DLD1 (cell line): Measurements from ENCODE around the gene PNPLA5.

Experiments
- in situ Hi-C: cut with HindIII; loops from 2 replicates; pipeline ENCODE4 v1.10.0; 2017; ENCODE audit warnings: low sequenced_read_pairs

Gene PNPLA5

DNA sequence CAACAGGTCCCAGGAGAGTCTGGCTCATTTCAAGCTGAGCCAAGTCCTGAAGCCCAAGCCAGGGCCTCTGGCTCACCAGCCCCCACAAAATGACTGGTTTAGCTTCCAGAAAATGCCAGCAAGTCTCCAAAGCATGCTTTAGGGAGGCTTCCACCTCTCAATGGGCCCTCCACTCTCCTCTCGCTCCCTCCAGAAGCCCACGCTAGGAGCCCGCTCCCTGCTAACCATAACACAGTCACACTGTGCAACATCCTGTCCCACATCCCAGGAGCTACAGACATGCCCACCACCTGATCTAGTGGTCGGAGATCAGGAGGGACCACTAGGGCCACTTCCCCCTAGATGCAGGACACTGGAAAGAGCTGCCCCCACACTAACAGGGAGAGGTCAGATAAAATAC lies 36.4 kb downstream of the PNPLA5 start:
- in situ Hi-C loops: no loop called here

DNA sequence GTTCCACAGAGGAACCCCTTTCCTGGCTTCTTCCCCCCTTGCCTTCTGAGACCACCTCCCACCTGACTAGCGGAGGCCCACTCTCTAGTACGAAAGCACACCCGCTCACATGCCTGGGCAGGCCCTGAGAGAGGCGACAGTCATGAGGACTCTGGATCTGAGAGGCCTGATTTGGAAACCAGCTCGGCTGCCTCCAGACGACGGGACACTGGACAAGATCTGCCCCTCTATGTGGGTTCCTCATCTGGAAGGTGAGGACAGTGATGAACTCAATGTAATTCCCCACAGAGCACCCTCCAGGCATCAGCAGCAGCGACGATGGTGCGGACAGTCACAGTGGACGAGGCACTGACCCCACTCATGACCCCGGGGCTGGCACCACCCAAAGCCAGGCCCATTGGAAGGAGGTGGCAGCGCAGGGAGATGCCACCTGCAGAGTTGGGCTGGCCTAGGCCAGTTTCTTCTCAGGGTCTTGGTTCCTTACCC lies 37.0 kb downstream of the PNPLA5 start:
- in situ Hi-C loops: no loop called here

DNA sequence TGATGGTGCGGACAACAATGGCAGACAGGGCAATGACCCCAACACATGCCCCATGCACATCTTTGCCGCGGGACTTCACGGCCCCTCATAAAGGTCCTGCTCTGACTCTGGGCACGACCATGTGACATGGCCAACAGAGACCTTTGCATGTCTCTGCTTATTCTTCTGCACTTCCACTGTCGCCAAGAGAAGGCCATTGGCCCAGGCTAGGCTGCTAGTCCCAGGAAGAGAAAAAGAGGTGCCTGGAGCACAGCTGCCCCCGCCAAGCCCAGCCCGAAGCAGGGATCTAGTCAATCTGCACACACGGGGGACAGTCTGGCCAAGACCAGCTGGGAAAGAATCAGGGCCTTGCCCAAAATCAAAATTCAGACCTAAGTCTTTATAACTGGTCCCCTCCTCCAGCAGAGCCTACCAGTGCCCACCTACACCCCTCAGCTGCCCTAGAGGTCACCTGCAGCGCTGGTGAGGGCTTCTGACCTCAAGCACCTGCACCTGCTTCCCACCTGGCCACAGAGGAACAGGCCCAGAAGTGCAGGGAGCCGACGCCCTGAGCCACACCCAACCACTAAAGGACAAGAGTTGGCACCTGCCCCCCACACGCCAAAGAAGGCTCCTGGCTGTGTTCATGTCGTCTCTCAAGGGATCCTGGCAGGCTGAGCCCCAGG lies 37.6 kb downstream of the PNPLA5 start:
- in situ Hi-C loops: no loop called here

DNA sequence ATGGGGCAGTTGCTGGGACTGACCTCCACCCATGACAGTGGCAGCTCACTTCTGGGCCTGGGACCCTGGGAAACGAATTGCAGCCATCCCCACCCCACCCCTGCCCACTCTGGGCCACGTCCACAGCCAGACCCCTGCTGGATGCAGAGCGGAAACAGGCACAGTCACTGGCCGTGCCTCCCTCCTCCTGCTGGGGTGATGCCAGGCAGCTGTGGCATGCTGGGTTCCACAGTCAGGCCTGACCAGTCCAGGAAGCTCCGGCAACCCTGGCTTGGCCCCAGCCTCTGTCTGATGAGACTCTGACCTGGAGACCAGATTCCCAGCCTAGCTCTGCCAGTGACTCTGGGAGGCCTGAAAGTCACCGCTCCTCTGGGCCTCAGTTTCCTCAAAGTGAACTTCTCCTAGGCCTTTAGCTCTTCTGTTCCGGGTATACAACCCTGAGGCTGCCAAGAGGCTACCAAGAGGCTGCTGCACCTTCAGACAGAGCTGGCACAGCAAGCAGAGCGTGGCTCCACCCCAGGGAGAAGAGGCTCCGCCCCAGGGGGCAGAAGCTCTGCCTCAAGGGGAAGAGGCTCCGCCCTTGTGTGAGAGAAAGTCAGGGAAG lies 38.4 kb downstream of the PNPLA5 start:
- in situ Hi-C loops: no loop called here

DNA sequence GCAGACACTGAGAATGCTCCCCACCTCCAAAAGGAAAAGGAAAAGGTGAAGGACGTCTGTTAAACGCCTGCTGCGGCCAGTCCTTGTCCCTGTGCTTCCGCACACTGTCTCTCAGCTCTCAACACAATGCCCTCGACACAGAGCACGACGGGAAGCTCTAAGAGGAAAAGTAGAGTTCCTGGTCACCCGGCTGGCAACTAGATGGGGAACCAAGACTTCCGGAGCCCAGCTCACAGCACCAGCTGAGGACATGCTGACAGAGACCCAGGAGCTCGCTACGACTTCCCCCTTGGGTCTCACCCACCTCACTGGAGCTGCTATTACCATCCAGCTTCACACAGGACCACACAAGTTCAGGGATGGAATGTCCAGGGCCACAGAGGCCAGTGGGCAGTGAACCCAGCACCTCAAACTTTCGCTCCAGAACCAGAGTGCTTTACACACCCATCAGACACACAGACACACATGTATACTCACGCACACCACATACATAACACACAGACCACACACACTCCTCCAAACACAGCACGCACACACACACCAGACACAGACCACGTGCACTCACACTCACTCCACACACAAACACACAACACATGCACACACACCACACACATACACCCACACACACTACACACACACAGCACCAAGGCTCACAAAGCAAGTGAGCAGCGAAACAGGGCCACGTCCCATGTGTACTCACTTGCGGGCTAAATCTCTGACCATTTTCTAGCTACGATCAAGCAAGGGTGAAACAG lies 39.1 kb downstream of the PNPLA5 start:
- in situ Hi-C loops: no loop called here

DNA sequence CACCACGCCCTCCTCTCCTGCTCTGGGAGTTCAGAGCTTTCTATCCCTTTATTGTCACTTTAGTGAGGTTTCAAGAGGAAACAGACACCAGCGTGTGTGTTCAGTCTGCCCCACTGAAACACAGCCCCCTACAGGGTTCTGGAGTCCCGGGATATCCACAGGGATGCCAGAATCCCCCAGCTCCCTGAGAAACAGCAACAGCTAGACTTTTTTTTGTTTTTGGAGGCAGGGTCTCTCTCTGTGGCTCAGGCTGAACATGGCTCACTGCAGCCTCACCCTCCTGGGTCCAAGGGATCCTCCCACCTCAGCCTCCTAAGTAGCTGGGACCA lies 39.9 kb downstream of the PNPLA5 start:
- in situ Hi-C loops: no loop called here

DNA sequence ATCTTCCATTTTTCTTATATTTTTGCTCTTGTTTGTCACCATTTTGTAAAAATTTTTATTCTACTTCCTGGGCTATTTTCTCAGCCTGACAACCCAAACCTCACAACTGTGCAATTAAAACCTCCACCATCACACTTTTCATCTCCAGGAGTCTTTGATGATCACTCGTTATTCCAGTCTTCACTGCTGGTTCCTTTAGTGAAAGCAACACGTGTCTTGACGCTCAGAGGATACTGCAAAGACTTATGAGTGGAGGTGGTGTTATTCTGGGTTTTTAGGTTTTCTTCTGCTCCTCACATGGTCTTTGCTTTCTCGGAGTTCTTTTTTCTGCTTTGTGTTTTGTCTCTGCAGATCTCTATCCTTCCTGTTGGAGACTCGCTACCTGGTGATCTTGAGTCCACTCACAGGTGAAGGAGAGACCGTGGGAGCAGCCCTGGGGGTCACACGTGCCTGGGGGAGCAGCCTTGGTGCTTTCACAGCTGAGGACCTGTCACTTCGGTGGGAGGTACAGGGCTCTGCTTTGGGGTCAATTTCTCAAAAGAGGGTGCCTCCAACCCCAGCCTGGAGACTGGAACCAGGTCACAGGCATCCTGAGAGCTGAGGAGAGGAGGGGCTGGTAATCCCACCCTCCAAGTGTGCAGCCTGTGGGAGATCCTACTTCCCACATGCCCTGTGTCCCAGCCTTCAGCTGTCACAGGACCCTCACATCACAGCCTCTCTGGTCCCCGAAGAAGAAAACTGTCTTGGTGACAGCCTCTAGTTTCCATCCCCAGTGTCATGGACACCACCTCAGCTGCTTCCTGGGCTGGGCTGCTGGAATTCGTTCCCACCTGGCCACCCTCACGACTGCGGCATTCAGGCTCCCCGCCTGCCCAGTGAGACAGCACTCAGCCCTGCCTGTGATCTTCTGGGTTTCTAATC lies 40.5 kb downstream of the PNPLA5 start:
- in situ Hi-C loops: no loop called here

DNA sequence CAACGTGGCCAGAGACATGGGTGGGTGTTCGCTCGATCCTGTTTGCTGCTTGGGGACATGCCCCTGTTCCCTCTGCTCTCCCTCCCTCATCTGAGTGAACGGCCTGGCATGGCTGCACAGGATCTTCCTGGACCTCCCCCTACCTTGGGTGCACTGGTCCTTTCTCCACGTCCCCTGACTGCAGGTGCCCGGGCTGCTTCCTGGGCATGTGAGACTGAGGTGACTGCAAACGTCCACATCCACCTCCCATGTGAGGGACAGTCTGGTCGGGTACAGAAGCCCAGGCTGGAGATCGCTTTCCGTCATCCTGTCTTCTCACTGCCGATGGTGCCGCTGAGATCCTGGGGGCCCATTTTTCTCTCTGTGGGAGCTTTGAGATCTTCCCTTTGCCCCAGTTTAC lies 41.3 kb downstream of the PNPLA5 start:
- in situ Hi-C loops: no loop called here

DNA sequence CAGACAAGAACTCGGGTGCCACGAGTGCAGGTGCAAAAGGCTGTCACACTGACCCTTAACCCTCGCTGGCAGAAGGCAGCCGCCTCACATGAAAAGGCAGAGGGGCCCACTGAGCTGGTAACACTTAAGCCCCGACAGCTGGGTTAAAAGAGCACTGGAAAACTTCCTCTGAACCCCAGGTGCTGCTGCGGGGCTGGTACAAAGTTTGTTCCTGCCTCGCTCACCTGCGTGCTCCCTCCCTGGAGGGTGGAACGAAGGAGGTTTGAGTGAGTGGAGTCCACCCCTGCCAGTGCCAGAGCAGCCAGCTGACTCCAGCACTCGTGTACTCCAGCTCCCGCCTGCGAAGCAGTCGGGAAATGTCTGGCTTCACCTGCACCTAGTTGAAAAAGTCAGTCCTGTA lies 42.1 kb downstream of the PNPLA5 start:
- in situ Hi-C loops: no loop called here

DNA sequence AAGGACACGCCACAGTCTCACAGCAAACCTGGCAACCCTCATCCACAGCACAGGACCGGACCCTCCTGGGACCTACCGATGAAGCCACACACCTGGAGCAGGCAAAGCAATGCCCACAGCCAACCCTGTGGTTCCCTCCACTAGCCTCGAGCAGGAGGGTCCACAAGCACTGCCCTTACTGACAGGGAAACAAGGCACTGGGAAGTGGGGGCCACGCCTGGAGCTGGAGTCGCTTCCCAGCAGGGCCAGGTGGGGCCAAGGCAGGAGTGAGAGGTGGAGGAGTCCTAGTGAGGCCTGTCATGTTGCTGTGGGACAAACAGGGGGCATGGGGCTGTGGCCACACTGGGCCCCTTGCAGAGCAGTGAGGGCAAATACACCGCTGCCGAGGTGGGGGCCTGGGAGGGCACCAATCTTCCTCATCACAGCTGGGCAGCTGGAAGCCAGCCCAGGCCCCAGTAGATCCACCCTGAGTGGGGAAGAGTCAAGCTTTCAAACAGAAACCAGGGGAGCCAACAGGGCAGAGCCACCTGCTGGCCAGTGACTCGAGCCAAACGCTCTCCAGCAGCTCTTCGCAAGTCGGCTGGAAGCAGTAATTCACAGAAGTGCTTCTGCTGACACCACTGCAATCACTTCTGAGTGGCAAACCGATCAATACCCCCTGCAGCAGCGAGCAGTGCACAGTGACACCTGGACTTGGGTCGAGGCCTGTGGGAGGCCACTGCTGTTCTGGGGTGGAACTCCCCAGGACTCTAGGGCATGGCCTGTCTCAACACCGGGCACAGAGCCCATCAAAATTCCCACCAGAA lies 43.2 kb downstream of the PNPLA5 start:
- in situ Hi-C loops: no loop called here

DNA sequence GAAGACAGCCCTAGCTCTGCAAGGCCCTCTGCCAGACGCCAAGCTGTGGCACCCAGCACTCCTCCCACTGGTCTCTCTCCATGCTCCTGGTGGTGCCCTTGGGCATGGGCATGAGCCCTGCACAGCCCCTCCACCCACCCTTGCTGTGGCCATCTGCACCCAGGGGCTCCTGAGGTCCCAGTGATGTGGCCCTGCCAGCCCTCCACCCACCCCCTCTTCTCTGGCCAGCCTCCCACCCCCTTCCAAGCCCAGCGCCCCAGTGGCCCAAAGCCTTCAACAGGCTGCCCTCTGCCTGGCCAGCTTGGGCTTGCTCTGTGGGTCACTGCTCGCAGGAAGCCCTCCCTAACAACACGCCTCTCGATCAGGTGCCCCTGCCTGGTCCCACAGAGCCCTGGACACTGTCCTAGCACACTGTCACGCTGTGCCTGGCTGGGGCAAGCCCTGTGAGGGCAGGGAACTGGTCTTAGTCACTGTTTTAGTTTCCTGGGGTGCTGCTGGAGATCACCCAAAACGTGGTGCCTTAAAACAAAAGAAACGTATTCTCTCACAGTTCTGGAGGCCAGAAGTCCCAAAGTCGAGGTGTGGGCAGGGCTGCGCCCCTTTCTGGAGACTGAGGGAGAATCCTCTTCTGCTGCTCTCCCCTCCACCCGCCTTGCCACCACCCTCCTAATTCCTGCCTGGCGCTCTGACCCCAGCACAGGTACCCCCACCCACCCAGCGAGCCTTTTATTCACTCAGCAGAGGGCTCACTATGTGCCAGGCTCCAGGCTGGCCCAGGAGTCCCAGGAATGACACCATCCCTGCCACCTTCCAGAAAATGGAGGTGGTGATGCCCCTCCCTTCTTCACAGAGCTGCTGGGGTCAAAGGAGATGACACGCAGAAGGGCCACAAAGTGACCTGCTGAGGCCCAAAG lies 44.2 kb downstream of the PNPLA5 start:
- in situ Hi-C loops: no loop called here

DNA sequence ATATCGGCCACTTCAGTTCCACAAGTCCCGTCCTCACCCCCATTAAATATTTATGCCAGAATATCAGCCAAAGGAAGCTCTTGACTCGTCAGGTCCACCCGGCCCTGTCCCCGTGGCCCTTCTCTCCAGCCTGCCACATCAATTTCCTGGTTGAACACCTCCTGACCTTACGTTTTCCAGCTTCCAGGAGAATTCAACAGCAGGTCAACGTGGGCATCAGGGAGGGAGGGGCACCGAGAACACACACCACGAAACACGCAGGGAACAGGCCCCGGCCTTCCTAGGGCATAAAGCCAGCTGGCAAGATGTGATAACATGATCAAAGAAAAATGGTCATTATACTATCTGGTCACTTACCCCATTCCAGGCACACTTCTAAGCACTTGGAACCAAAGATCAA lies 44.8 kb downstream of the PNPLA5 start:
- in situ Hi-C loops: no loop called here

DNA sequence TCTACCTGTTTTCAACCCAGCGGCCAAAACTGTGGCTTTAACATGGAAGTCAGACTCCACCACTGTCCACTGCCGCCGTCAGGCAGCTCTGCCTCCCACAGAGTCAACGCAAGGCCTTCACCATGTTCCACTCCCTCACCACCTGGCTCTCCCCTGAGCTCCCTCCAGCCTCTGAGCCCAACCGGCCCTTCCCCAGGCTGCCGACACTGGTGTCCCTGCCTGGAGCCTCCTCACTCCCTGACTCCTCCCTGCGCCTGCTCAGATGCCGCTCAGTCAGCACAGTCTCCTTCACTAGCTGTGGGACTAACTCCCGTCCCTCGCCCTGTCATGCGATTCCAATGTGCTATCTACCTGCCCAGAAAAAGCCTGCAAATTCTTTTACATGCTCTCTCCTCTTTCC lies 45.8 kb downstream of the PNPLA5 start:
- in situ Hi-C loops: no loop called here

DNA sequence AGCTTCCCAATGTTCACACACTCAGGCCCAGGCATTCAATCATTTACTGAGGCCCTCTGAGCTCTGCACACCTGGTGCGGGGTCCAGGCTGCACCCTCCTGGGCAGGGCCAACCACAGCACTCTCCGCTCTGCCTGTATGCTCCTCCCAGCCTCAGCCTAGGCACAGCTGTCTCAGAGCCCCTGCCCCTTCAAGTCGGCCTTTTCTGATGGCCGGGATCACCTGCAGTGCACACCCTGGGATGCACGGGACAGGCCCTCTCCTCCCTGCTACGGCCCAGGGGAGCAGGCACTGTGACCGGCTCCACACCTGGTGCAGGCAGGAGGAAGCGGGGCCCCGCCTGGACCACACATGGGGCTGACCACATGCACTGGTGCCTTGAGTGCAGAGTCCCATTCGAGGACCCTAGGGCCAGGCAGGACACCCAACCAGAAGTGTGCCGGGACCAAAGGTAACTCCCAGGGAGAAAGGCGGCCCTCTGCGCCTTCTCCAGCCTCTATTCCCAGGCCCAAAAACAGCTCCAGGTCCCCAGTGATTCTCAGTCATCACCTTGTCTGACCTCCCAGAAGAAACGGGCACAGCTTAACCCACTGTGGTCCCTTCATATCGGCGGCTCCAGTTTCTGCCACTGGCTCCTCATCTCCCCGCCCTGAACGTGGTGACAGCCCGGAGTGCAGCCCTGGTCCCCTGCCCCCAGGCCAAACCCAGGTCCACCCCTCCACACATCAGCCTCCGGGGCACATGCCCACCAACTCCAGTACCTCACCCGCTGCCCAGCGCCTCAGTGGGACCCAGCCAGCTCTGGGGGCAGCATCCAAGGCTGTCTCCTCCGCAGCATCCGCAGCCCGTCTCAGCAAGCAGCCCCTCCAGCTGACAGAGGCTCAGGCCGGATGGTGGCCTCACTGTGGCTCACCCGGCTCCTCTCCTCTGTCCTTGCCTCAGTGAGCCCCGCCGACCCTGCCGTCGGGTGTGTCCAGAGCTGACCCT lies 47.0 kb downstream of the PNPLA5 start:
- in situ Hi-C loops: no loop called here

DNA sequence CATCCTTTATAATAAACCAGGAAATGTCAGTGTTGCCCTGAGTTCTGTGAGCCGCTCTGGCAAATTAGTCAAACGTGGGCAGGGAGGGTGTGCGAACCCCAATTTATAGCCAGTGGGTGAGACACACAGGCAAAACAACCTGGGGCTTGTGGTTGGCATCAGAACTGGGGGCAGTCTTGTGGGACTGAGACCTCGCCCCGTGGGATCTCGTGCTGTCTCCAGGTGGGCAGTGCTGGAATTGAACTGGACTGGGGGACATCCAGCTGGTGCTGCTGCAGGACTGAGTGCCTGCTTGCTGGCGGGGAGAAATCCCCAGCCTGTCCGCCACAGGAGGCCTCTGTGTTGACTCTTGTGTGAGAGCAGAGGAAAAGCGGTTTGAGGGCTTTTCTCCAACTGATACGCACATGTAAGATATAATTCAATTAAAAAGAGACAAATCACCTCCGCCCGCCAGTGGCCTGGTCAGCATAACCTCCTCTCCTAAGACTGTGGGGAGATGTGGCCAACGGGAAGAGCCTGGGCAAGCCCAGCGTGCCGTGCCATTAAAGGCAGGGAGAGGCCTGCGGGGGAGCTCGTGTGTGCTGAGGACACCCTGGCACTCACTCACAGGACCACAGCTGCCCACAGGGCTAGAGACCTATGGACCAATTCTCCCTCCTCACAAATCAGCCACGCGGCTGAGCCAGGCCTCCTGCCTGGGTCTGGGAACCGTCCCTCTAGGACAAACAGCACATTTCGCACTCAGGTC lies 47.9 kb downstream of the PNPLA5 start:
- in situ Hi-C loops: no loop called here

DNA sequence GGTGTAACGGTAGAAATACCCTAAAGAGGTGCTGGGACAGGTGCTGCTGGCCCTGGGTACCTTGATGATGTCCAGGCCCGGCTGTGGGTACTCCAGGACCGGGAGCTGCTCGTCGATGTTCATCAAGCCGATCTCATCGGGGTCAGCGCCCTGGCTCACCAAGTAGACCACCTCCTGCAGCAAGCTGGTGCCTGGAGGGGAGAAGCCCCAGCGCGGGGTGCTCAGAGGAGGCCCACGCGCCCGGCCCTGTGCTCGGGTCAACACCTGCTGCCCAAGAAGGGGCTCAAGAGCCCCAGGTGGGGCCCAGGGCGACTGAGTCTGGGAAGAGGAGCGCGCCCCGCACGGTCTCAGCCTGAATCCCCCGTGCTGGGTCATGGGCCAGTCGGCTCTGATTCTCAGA lies 50.1 kb downstream of the PNPLA5 start:
- in situ Hi-C loops: no loop called here

DNA sequence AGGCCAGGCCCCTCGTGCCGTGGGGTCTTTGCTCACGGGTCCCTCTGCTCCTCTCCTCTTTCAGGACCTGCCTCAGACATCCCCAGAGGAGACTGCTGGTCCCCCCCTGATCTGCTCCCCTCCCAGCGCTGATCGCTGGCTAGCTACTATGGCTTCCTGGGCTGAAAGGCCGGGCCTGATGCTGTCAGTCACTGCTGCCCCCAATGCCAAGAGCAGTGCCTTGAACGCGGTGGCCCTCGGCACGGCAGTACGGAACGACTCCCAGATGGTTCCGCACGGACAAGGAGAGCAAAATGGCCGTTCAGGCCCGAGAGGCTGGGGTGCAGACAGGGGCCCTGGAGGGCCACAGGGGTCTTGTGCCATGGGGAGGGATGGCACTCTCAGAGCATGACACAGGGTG lies 51.0 kb downstream of the PNPLA5 start:
- in situ Hi-C loops: no loop called here

DNA sequence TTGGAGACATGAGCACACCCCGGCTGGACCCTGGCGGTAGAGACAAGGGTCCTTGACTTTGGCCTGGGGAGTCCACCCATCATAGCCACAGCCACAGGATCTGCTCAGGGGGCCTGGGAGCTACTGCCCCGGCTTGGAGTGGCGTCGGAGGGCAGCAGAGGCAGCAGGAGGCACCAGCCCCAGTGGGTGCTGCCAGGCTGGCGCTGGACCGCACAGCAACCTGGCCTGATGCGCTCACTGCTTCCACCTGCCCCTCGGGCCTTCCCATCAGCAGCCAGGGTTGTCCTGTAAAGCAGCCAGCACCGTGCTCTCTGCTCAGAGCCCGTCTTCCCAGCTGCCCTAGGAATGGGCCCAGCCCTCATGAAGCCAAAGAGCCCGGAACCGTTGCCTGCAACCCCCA lies 51.4 kb downstream of the PNPLA5 start:
- in situ Hi-C loops: no loop called here
